HG03139 (cell line): ENCODE results near the gene MYO7B.

Source experiments
- ATAC-seq: cut with Tn5 transposase; IDR thresholded peaks from one replicate; pipeline ENCODE4 v1.9.1; 2021; ENCODE audit not compliant: unreplicated experiment

The MYO7B gene

DNA sequence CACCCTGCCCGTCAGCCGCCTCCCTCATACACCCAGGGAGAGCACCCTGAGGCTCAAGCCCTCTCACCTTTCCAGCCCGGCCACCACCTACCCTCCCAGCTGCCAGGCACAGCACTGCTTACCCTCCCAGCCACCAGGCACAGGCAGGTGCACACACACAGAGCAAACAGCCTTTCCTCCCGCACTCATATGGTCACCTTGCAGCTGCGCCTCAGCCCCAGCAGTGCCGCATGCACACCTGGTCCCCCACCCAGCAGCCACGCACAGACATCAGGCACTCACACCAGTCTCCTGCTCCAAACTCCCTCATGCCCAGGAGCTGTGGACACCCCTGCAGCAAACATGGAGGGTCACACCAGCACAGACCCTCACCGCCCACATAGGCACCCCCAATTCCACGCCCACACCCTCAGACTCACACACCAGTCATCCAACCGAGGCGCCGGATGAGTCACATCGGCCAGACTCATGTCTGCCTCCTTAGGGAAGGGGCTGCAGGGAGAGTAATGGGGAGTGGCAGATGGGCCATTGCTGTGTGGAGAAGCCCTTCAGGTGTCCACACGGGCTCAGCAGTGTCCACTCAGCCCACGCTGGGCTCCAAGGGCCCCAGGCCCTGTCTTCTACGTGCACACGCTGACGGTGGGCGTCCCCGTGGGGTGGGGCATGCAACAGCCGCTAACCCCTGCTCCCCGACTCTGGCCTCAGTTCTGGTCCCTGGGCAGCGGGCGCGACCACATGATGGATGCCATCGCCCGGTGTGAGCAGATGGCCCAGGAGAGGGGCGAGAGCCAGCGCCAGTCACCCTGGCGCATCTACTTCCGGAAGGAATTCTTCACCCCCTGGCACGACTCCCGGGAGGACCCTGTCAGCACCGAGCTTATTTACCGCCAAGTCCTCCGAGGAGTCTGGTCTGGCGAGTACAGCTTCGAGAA lies 88.2 kb downstream of the MYO7B start:
- no peak for ATAC-seq

DNA sequence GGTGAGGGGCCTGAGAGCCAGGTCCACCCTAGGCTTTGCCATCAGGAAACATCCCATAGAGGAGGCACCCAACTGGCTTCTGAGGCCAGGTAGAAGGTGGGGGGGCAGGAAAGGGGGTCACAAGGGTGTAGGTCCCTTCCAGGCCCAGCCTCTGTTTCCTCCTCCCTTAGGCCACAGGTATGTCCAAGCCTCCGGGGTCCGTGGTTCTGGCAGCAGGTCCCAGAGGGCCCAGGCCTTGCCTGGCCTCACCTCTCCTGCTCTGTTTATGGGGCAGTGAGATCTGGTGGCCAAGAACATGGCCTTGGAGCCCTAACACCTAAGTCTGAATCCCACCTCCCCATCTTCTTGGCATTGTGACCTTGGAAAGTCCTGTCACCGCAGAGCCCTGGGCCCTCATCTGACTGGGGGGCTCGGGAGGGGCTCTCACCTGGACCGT lies 88.9 kb downstream of the MYO7B start:
- no peak for ATAC-seq

GRCh38 chr2:127624756-127625571 lies 89.5 kb downstream of the MYO7B start:
- no peak for ATAC-seq

GRCh38 chr2:127625572-127625951 lies 90.1 kb downstream of the MYO7B start:
- ATAC-seq: no peak

DNA sequence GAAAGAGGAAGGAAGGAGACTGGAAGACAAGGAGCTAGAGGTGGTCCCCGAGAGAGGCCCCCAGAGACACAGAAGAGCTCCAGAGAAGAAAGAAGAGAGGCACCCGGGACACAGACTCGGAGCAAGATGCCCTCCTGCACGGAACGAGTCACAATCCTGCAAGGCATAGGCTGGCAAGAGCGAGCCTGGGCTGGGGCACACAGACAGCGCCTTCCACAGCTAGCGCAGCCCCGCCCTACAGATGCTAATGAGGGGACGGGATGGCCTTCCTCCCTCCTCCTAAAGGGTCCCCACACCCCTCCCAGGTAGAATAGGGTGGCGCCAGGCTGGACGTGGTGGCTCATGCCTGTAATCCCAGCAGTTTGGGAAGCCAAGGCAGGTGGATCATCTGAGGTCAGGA lies 90.7 kb downstream of the MYO7B start:
- ATAC-seq: no peak

GRCh38 chr2:127626917-127627739 lies 91.6 kb downstream of the MYO7B start:
- ATAC-seq: no peak

DNA sequence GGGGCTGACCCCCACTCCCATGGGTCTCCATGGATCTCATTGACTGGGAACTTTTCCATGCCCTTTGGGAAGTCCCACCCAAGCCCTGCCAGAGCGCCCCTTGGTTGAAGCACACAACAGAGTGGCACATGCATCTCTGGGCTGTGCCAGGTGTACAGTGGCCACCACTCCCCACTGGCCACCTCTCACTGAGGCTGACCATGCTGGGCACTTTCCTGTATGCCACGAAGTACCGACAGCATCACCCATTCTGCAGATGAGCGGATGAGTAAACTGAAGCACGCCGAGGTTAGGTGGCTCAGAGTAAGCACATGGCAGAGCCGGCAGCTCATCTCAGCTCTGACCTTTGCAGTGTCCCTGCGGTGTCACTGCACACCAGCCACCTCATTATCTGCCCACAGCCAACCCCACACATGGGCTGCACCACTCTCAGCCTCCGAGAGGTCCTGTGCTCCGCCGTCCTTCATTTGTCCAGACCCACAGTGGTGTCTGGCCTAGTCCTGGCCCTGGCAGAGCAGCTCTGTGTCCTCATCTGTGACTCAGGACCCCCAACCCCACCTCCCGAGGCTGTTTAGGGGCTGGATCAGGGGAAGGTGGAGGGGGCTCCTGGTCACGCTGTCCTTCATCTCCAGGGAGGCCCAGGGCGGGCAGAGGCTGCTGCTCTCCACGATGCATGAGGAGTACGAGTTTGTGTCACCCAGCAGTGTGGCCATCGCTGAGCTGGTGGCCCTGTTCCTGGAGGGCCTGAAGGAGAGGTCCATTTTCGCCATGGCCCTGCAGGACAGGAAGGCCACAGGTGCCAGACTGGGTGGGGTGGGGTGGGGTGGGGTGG lies 92.5 kb downstream of the MYO7B start:
- no peak for ATAC-seq

DNA sequence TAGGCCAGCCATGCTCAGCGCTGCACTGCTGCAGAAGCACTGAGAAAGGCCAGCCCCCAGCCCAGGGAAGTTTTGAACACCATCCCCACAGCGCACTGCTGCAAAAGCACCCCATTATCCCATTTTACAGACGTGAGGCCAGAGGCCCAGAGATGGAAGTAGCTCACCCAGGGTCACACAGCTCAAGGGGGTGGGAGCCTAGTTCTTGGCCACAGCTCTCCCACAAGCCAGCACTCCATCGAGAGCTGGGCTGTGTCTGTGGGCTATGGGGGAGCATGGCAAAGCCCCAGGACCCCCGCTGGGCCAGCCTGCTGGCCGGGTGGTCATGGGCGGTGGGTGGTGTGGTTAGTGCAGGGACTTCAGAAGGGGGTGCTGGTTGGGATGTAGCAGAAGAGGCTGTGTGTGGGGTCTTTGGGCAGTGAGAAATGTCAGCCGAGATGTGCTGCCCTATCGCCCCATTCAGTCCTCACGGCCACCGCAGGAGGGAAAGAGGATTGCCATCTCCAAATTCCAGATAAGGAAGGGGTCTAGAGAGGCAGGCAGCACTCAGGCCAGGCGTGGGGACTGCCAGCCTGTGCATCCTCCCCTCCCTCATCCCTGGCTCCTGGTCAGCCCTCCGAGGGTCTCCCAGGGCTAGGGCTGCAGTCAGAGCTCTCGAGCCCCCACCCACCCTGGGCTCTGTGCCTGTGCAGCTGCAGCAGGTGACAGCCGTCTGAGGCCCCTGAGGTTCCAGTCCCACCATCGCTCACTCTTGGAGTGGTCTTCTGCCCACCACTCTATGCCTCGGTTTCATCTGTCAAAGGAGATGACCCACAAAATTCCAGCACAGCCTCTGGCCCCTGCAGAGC lies 93.5 kb downstream of the MYO7B start:
- ATAC-seq: no peak

DNA sequence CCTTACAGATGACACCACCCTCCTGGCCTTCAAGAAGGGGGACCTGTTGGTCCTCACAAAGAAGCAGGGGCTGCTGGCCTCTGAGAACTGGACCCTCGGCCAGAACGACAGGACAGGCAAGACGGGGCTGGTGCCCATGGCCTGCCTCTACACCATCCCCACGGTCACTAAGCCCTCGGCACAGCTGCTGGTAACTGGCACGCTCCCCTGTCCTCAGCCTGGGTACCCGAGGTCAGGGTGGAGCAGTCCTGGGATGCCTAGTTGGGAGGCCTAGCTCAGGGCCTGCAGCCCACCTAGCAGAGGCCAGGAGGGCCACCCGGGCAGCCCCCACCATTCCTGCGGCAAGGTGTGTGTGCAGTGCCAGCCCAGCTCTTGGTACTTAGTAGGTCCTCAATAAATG lies 94.2 kb downstream of the MYO7B start:
- no peak for ATAC-seq

GRCh38 chr2:127630096-127630863 lies 94.8 kb downstream of the MYO7B start:
- ATAC-seq: no peak

GRCh38 chr2:127630864-127631540 lies 95.5 kb downstream of the MYO7B start:
- no peak for ATAC-seq

DNA sequence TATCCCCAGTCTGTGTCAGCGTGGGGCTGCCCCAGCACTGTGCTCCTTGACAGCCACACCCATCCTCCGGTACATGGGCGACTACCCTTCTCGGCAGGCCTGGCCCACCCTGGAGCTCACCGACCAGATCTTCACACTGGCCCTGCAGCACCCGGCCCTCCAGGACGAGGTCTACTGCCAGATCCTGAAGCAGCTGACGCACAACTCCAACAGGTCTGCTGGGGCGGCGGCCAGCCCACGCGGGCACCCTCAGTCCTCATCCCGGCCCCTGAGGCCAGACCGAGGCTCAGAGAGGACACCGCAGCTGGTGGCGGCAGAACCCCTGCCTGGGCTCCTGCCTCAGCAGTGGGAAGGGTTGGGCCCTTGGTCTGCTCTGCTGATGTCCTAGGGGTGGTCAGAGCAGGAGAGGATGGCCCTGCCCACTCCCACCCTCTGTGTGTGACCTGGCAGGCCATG lies 96.1 kb downstream of the MYO7B start:
- ATAC-seq: no peak

- no peak for ATAC-seq
These were observed 96.6 kb downstream of the MYO7B start for GRCh38 chr2:127631997-127632581.

DNA sequence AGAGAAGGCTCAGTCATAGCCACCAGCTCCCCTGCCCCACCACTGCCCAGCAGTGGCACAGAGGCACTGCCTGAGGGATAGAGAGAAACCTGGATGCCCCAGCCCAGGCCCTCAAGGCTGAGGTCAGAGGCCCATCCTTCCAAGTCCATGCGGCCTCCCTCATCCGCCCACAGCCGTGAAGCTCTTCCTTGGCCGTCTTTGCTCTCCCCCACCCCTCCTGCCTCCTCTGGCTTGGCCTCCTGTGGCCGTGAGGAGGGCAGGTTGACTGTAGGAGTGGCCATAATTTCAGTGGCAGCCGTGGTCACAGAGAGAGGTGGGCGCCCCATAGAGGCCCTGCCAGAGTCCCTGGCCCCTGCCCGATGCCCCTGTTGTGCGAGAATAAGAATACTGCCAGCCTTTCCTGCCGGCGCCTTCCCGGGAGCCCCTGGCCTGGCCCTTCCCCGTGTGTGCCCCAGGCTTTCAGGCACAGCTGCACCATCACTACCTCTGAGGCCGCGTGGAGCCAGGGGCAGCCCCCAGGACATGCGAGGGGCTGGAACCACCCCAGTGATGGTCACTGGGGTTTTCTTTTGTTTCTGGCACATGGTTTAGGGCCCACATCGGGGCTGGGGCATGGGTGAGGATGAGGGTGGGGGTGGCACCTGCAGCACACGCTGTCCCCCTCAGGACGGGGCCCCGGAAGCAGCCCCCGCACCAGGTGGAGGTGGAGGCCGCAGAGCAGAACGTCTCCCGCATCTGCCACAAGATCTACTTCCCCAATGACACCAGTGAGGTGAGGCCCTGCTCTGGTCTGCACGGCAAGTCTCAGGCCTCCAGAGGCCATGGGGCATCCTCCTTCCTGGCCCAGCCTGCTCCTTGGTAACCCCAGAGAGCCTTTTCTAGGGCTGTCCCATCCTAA lies 97.4 kb downstream of the MYO7B start:
- no peak for ATAC-seq

DNA sequence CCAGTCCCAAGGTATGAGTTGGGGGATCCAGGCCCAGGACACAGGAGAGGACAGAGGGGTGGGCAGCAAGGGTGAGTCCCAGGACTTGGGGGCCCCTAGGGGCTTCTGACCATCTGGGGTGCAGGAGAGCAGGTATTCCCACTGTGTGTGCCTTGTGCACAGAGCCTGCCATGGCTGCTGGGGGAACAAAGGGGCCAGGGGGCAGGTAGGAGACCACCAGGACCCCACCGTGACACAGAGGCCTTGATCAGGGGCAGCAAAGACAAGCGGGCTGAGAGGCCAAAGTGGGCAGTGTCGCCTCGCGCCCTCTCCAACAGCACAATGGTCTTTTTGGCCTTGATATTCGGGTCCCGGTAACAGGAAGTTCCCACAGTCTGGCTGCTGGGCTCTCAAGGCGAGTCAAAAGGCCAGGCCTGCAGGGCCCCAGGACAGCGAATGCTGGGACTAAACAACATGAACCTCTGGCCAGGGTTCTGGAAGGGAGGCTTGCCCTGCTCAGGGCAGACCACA lies 98.1 kb downstream of the MYO7B start:
- ATAC-seq: no peak

DNA sequence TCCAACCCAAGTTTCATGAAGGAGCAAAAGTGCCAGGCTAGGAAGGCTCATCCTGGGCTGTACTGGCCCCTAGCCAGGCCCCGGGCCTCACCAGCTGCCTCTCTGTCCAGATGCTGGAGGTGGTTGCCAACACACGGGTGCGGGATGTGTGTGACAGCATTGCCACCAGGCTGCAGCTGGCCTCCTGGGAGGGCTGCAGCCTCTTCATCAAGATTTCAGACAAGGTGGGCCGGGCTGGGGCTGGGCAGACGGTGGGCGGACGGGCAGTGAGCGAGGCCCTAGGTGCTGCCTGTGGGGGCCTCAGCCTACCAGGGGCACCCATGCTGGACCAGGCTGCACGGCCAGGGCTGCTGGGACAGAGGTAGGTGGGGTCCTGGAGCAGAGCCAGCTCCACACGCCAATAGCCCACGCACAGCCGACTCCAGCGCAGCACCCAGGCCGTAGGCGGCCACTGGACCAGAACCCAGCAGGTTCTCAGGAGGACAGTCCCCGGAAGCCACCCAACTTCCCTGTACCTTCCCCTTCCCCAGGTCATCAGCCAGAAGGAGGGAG lies 98.7 kb downstream of the MYO7B start:
- no peak for ATAC-seq
